Stimulated activated CD8-positive, alpha-beta memory T cell treated with anti-CD3 and anti-CD28 coated beads, Interleukin-7, amount 100 ng/mL, for 48 hours (primary cell): Measurements from ENCODE around the gene PTPRA.
"Not testable (repeated sequence)": the region's sequence is repeated elsewhere in the genome, so short reads cannot be mapped to it uniquely, and the experiment has no call there.

Experiments used
- DNase-seq, 2 donors: peaks; one replicate each; pipeline ENCODE4 v3.0.0-alpha.2; 2020; ENCODE audit warnings: low read depth in 1 of 2; ENCODE audit errors: extremely low read depth in 1 of 2

PTPRA gene

DNA sequence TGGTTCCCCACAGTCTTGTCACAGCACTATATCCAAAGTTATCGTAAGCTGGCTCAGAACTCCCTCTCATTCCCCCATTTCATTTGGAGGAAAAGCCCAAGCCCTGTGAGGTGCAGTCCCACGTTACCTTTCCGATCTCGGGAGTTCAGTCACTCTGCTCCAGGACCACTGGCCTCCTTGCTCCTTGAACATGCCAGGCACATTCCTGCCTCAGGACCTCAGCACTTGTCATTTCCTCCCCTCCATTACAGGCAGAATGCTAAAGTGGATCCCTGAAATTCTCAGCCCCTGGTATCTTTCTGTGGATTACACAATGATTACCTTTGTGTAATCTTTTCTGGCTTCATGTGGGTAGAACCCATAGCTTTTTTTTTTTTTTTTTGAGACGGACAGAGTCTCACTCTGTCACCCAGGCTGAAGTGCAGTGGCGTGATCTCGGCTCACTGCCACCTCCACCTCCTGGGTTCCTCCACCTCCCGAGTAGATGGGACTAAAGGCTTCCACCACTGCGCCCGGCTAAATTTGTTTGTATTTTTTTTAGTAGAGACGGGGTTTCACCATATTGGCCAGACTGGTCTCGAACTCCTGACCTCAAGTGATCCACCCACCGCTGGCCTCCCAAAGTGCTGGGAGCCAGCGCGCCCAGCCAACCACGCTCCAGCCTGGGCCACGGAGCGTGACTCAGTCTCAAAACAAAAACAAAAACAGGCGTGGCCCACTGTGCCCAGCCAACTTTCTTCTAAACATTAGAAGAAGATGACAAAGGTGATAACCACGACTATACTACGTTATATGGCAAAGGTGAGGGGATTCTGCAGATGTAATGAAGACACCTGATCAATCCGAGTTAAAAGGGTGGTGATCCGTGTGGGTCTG lies 194.1 kb downstream of the PTPRA start:
- no peak for DNase-seq

DNA sequence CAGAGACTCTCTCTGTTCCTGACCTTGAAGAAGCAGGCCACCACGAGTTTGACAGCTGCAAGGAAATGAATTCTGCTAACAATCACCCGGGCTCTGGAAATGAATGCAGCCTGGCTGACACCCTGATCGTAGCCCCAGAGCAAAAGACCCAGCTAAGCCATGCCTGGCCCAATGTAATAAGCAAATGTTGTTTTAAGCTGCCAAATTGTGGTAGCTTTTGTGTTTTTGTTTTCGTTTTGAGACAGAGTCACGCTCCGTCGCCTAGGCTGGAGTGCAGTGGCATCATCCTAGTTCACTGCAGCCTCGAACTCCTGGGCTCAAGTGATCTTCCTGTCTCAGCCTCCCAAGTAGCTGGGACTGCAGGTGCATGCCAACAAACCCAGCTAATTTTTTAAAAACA lies 194.8 kb downstream of the PTPRA start:
- DNase-seq, result no peak

DNA sequence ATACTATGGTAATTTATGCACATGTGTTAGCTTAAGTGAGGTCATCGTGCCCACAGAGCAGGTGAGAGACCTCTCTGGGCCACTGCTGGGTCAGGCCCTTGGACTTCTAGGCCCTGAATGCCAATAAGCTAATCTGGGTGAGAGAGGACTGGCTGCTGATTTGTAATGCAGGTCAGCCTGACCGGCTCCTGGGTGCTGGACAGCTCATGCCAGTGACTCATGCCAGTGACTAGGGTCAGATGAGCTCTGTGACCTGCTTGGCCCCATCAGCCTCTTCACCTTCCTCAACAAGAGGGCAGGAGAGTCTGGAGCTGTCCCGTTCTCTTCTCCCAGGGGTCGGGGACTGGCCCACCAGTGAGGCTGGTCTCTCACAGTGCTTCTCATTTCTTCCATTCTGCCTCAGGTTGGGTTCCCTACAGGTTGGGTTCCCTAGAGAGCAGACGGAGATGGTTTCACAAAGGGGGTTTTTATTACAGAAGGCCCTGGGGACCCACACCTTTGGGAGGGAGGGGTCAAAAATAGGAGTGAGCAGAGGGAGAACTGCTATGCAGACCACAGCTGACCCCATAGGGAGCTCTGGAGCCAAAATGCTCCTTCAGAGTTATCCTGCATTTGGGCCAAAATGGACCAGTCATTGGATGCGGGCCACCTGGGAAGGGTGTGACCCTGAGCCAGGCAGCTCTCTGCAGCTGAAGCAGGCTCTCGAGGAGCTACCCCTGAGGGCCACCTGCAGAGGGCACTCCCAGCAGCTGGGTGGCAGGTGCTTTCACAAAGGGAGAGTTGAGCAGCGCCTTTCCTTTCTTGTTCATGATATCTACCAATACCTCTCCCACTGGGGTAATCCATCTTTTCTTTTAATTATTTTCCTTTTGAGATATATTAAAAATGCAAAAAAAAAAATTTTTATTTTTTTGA lies 196.0 kb downstream of the PTPRA start:
- DNase-seq, result no peak

DNA sequence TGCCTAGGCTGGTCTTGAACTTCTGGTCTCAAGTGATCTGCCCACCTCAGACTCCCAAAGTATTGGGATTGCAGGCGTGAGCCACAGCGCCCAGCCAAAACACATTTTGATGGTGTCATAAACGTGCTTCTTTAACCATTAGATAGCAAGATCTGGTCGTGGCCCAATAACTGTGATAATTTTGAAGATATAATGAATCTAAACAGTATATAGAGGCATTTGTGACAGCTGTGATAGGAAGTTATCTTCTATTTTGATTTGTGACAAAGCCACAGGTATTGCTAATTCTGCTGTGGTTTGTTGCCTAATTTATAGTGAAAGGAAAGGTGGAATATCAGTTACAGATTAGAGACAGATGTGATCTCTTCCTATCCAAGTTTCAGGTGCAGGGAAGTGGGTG lies 197.4 kb downstream of the PTPRA start:
- DNase-seq, result no peak

DNA sequence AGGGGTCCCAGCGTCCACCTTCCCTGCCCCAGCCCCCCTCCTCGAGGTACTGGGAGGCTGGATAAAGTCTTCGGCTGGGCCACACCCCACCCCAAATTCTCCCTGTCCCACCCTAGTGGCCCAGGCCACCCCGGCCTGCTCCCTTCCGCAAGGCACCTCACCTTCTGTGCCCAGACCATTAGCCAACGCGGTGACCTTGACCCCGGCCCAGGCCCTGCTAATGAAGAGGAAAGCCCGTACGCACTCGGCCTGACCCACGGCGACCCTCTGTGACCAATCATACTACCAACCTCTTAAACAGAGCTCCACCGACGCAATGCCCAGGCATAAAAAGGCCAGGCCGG lies 198.0 kb downstream of the PTPRA start:
- DNase-seq, result no peak

DNA sequence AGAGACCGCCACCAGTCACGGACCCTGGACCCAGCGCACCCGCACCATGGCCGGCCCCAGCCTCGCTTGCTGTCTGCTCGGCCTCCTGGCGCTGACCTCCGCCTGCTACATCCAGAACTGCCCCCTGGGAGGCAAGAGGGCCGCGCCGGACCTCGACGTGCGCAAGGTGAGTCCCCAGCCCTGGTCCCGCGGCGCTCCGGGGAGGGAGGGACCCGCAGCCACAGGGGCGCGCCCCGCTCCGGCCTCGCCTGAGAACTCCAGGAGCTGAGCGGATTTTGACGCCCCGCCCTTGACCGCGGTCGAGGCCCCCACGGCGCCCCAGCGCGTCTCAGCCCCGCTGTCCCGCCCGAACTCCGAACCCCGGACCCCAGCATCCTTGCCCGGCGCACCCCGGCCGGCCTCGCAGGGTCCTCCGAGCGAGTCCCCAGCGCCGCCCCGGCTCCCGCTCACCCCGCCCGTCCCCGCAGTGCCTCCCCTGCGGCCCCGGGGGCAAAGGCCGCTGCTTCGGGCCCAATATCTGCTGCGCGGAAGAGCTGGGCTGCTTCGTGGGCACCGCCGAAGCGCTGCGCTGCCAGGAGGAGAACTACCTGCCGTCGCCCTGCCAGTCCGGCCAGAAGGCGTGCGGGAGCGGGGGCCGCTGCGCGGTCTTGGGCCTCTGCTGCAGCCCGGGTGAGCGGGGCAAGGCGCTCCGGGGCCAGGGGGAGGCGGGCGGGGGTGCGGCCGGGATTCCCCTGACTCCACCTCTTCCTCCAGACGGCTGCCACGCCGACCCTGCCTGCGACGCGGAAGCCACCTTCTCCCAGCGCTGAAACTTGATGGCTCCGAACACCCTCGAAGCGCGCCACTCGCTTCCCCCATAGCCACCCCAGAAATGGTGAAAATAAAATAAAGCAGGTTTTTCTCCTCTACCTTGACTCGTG lies 198.6 kb downstream of the PTPRA start, which contains the start of gene OXT:
TSS of gene OXT (plus strand) at position 11 of the 920 bp plus-strand sequence. CDS start at position 47, 36 bp downstream.
- DNase-seq, result peak in 1 of 2 donors; percentile 38

DNA sequence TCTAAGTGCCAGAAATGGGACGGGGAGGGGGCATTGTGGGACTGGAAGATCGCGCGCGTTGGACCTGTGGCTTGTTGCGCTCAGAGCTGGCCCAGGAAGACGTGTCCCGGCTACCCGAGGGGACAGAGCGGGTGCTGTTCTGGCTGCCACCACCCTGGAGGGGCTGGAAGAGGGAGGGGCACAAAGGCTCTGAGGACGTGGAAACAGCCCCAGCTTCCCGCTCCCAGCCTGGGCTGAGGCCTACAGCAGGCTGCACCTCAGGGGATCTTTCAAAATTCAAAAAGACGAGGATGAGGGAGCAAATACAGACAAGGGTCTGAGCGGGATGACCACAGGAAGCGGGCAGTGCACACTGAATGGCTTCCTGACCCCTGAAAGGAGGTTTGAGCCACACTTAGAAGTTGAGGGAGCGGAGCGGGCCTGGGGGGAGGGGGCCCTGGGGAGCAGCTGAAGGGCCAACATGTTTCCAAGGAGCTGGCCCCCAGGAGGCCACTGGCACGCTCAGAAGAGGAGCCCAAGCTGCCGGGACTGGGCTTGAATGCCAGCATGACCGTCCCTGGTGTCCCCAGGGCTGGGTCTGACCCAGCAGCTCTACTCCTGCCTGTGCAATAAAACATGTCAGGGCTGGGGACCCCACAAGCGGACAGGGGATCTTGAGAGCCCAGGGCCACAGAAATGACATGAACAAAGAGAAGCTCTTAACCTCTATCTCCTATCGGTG lies 199.4 kb downstream of the PTPRA start:
- DNase-seq, result no peak

DNA sequence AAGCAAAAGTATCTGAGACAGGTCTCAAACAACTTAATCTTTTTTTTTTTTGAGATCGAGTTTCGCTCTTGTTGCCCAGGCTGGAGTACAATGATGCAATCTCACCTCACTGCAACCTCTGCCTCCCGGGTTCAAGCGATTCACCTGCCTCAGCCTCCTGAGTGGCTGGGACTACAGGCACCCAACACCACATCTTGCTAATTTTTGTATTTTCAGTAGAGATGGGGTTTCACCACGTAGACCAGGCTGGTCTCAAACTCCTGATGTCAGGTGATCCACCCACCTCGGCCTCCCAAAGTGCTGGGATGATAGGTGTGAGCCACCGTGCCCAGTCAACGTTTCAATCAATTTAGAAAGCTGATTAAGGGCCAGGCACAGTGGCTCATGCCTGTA lies 200.0 kb downstream of the PTPRA start:
- not testable (repeated sequence) for DNase-seq

DNA sequence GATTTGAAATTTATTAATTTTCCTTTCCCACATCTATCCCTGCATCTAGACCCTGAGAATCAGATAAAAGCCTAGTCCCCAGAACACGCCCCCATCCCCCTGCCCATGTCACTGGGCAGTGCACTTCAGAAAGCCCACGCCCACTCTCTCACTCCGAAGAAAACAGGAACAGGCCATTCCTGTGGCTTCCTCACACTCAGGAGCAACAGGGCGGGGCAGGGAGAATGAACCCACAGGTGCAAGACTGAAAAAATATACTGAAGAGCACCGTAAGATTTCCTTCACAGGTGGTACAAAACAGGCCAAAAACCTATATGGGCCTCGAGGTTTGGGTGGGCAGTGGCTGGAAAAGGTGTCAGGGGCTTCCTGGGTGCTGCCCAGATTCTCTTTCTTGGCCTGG lies 201.5 kb downstream of the PTPRA start:
- no peak for DNase-seq

DNA sequence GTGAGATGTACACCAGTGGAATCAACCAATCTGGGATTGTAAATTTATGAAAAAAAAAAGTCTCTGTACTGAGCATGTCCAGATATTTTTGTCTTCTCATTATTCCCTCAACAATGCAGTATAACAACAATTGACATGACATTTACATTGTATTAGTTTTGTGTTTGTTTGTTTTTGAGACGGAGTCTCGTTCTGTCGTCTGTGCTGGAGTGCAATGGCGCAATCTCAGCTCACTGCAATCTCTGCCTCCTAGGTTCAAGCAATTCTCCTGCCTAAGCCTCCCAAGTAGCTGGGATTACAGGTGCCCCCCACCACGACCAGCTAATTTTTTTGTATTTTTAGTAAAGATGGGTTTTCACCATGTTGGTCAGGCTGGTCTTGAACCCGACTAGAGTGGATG lies 202.0 kb downstream of the PTPRA start:
- DNase-seq, result not testable (repeated sequence)

DNA sequence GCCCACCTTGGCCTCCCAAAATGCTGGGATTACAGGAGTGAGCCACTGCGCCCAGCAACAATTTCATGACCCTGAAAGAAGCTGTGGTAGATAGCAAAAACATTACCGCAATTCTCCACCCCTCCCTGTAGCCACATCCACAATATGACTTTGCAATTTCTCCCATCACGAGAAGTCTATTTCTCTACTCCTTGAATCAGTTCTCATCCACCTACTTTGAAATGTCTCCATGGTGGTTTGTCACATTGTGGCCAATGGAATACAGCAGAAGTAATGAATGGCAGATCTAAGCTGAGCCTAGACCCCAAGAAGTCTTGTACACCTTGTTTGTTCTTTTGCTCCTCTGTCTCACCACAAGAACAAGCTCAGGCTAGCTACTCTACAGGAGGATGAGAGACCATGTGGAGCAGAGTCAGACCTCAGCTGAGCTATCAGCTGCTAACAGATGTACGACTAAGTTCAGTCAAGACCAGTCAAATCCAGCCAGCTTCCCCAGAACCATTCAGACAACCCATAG lies 204.4 kb downstream of the PTPRA start:
- no peak for DNase-seq

DNA sequence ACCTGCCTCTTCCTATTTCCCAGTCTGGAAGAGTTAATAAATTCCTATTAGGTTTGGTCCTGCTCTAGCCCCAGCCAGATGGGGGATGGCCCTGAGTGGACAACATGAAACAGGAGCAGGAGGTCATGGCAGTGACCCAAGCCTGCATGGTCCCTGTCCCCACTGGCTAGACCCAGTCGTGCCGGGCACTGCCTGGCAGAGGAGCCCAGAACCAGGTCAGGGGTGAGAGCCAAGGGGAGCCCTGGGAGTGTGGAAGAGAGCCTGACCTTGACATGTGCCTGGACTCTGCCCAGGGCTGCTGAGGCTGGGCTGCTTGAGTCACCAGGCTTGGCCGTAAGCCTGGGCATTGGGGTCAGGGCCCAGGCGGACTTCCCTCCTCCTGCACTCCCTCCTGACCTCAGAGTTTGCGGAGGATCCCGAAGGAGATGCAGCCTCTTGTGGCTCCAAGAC lies 207.7 kb downstream of the PTPRA start:
- DNase-seq, result no peak

DNA sequence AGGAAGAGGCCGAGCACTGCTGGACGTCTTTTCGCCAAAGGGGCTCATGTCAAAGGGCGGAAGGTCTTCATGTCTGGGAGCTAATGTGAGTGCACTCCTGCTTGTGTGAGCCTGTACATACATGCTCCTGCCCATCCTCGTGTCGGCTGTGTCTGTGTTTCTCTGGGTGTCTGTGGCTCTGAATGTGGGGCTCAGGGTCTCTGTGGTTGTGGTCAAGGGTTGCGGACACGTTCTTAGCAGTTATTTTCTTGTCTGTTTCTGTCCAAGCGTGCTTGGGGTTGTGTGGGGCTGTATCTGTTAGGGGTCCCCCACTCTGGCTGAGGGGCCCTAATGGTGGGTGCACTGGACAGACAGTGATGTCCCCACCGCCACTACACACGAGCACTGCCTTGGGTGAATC lies 208.4 kb downstream of the PTPRA start:
- no peak for DNase-seq

DNA sequence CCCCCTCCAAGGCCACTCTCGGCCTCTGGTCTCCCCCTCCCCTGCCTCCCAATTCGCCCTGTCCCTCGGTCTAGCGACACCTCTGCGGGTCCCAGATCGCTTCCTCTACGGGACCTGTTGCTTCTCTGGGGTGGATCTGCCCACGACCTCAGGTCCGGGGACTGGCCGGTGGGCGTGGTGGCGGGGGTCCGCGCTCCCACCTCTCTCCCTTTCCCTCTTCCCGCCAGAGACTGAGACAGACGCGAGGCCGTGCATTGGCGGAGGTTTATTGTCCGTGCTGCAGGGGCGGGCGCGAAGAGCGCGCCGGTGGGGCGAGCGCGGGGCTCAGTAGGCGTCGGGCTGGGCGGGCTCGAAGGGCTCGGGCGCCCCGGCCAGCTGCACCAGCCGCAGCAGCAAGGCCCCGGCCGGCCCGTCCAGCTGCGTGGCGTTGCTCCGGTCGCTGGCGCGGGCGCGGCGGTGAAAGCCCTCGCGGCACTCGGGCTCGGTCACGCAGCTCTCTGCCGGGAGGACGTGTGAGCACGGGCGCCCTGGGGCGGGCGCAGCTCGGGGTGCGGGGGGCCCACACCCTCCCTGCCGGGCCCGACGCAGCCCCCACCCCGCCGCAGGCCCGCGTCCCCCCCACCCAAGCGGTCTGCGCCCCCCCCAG lies 209.1 kb downstream of the PTPRA start:
- no peak for DNase-seq

DNA sequence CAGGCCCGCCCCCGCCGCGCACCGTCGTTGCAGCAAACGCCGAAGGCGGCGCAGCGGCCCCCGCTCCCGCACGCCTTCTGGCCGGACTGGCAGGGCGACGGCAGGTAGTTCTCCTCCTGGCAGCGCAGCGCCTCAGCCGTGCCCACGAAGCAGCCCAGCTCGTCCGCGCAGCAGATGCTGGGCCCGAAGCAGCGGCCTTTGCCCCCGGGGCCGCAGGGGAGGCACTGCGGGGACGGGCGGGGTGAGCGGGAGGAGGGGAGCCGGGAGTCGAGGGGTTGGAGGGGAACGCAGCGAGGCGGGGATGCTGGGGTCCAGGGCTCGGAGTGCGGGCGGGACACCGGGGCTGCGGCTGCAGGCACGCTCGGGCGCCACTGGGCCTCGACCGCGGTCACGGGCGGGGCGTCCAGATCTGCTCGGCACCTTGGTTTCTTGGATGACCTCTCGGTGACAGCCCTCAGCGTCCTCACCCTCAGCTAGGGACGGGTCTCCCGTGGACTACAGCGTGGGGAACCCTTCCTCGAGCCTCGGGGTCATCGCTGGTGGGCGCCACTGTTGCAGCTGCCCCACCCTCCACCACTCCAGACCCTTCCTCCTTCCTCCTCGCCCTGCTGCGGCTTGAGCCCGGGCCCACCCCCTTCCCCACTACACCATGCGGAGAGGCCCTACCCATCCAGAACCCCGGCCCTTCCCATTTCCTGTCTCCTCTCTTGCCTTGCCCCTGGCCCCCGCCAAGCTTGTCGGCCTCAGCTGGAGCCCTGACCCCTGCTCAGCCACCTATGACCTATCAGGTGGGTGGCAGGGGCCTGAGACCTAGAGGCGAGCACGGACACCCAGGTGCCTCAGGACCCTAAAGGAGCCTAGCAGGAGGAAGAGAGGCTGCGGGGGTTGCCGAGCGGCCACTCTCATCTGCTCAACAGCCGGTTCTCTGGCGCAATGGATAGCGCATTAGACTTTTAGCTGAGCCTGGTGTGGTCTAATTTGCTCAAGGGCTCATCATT lies 210.0 kb downstream of the PTPRA start:
- DNase-seq, result no peak

DNA sequence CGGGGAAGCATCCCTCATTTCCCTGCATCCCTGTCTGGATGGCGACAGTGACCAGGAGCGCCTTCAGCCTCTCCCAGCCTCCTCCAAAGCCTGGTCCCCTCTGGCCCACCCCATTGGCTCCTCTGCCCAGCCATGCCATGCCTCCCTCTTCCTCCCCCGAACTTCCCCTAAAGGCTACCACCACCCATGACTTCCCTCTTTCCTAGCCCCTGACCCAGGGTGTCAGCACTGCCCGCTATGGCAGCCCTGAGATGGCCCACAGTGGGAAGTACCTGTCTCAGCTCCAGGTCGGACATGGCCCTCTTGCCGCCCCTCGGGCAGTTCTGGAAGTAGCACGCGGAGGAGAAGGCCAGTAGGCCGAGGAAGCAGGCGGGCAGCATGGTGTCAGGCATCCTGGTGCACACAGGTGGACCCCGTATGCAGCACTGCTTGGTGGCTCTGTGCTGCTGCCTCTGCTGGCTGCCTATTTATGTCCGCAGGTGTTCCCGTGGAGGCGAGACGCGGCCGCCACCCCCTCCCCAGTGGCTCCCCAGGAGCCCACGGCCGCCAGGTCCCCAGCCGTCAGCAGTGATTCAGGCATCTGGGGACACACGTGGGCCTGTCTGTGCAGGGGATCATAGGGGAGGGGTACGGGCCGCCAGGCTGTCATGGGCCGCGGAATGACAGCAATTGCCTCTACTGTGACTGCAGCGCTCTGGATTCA lies 211.2 kb downstream of the PTPRA start, which contains the start of gene AVP:
TSS of gene AVP (minus strand) at position 442 of the 703 bp plus-strand sequence. CDS start at position 392, 50 bp downstream.
- DNase-seq, result no peak

DNA sequence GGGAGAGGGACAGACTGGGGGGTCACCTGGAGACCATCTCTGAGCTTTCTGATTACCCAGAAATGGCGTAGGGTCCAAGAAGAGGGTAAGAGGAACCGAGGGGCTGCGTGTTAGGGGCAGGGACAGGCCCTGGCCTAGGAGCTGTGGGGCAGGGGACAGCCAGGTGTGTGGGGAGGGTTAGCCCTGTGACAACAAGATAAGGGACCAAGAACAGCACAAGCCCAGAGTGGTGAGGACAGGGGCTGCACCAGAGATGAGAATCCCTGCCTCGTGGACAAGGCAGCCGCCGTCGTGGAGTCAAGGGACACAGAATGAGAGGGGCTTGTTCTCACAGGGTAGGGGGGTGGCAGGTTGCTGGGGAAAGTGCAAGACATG lies 211.7 kb downstream of the PTPRA start:
- DNase-seq, result no peak
